Activated T-cell treated with anti-CD3 and anti-CD28 coated beads, Interleukin-2, amount 50 U/mL, for 1 hour (primary cell): ENCODE results near the gene DNAI2.
A peak's percentile ranks its signal among the peaks of the same experiment; 100 is the strongest.

ENCODE experiments used
- DNase-seq: peaks from one replicate; pipeline ENCODE4 v3.0.0-alpha.2; 2020

Gene DNAI2

DNA sequence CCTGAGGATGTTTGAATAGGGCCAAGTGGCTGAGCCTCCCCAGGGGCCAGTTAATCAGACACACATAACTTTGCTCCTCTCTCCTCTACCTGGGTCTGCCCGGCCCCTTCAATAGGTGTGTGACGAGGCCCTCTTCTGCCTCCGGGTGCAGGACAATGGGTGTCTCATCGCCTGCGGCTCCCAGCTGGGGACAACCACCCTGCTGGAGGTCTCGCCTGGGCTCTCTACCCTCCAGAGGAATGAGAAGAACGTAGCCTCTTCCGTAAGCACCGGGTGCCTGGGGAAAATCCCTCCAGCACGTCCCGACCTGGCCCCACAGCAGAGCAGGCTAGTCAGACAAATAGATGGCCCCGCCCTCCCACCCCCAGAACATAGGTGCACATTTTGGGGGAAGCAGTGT lies 35.9 kb downstream of the DNAI2 start:
- no peak for DNase-seq

DNA sequence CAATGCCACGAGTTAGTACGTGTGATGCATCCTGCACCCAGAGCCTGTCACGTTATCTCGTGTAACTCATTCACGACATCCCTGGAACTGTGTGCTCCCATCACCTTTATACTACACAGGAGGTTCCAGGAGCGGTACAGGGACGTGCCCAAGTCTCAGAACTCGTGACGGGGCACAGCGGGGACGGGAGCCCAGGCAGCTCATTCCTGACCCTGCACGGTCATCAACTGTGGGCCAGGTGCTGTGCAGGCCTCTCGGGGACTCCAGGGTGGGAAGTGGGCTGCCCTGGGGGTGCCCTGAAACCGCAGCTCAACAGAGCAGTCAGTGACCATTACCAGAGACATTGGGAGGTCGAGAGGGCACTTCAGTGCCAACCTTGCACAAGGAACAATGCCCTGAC lies 40.8 kb downstream of the DNAI2 start:
- DNase-seq, result no peak

DNA sequence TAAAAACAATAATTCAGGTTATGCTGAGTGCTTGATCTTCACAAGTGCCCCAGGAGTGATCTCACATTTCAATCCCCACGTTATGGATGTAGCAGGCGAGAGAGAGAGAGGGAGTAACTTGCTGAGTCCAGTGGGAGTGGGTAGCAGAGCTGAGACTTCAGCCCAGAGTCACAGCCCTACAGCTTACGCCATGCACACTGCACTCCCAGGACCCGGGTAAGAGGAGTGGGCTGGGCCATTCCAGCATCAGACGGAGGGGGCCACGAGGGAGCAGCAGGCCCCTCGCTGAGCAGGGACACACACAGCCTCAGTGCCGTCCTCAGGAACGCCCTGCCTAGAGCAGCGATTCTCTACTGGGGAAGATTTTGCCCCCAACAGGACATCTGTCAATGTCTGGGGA lies 42.2 kb downstream of the DNAI2 start:
- DNase-seq, result no peak

DNA sequence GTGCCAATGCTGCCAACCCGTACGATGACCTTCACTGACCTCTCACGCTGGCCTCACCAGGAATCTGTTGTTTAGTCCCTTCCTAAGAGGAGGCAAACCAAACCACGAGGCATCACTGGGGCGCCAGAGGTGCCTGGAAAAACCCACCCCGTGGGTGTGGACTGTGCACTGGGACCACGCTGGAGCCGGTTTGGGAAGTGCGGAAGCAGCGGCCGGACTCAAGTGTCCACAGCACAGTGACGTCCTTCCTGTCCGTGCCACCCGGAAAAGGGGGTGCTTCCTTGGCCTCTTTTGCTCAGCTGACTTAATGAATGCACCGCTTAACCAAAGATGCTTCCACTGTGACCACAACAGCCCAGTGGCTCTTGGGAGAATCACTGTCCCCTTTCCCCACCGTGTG lies 43.0 kb downstream of the DNAI2 start:
- DNase-seq, result no peak

DNA sequence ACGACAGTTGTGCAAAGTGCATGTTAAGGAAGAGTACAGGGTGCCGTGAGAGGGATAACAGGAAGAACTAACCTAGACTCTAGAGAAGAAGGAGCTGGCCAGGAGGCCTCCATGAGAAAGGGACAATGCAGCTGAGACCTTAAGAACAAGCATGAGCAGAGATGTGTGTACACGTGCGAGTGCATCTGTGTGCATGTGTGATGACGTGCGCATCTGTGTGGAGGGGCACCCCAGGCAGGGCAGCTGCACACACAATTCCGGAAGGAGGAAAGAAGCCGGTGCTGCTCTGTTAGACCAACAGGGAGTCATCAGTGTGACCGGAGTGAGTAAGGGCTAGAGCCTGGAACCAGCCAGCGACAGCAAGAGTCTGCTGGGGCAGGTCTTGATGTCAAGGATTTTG lies 44.4 kb downstream of the DNAI2 start:
- DNase-seq, result no peak

DNA sequence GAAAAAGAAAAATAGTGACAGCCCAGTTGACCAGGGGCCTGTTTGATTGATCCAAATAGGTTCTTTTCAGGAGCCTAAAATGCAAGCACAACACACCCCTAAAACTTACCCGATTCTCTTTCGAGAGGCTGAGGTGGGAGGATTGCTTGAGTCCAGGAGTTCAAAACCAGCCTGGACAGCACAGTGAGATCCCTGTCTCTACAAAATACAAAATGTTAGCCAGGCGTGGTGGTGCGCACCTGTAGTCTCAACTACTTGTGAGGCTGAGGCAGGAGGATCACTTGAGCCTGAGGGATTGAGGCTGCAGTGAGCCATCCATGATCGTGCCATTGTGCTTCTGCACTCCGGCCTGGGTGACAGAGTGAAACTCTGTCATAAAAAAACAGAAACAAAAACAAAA lies 50.5 kb downstream of the DNAI2 start:
- no peak for DNase-seq

DNA sequence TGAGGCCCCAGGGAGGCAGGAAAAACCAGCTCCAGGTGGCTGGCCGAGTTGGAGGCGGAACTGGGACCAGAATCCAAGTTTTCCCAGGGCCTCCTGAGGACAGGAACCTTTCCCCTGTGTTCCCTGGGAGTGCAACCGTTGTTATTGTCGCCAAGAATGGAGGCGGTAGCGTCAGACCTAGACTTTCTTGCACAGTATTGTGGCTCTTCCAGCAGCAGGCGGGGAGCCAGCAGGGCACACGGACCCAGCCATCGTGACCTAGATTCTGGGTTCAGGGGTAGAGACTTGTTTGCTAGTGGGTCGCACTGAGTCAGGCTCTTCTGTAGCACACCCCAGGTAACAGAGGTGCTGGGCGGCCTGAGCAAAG lies 51.3 kb downstream of the DNAI2 start:
- no peak for DNase-seq

DNA sequence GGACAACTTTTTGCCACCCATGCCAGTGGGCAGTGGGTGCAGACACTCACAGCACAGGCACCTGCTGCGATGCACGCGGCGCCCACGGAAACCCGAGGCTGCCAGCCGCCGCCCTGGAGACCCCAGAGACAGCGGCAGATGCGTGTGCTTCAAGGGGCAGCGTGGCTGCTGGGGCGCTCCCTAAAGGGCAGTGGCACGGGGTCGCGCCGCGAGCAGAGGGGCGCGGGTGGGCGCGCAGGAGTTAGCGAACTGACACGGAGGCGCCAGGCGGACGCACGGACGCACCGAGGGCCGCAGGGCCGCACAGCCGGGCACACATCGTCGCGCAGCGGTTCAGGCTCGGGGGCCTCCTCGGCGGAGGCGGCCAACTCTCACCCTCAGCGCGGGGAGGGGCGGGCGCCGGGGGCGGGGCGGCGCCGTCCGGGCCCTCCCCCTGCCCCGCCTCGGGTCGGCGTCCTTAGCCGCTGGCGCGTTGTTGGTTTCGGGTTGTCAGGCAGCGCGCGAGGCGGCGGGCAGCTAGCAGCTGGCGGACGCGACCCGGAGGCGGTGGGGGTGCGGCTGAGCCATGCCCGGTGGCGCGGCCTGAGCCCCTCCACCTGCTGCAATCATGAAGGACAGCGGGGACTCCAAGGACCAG lies 51.8 kb downstream of the DNAI2 start, which contains the start of gene KIF19:
Gene KIF19, plus strand, starts transcription at position 484 of the 637 bp plus-strand sequence. Its CDS starts 124 bp downstream, at position 608.
- DNase-seq, result peak; percentile 60

DNA sequence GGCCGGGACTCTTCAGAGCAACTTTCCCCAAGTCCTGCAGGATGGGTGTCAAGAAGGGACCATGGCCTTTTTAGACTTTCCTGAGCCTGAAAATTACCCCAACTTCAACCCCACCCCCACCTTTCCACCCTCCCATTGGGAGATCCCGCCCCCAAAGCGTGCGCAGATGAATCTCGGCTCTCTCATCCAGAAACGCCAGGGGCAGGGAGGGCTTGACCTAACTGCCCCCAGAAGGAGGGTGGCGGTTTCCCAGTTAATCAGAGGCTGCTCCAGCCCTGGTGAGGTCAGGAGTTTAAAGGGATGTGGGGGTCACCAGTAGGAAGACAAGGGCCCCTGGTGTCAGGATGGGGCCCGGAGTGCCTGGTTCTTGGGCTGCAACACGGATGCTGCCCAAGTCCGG lies 52.5 kb downstream of the DNAI2 start:
- DNase-seq, result no peak

DNA sequence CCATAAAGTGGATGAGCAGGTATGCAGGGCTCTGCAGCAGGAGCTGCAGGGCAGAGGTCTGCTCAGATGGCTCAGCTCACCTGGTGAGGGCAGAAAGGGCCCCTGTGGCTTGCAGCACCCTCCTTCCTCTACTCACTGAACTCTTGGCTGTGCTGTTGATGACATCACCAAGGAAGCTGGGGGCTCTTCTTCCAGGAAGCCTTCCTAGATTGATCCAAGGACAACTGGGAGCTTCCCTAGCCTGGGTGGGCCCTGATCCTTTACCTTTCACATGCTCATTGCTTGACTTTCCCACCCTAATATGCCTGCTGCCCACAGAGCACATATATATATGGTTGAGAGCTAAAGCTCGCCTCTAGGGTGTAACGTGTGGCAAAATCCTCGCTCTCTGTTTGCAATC lies 54.5 kb downstream of the DNAI2 start:
- no peak for DNase-seq

DNA sequence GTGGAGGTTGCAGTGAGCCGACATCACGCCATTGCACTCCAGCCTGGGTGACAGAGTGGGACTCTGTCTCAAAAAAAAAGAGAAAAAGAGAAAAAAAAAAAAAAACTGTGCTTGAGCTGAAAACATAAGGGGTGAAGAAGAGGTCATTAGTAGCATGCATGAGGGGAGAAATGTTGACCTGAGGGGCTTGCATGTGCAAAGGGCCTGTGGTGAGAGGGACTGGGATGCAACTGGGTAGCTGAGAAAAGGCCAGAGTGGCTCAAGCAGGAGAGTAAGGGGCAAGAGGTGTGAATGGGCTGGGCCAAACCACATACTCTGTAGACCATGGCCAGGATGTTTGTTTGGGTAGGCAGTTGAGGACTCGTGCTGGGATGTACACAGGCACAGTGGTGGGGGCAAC lies 55.3 kb downstream of the DNAI2 start:
- no peak for DNase-seq

DNA sequence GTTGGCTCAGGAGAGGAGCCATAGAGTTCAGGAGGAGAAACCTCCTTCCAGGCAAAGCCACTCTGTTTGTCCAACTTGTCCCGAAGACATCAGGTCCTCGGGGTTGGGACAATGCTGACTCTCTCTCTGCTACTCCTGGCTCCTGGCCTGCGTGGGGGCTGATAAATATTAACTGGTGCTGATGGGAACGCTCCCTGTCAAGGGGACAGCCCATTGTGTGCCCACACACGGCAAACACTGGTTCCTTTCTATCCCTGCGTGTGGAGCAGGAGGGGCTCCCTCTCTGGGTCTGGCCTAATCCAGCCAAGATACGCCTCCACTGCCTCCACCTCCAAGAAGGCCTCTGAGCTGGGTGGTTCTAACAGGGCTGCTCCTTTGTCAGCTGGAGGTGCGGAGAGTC lies 56.4 kb downstream of the DNAI2 start:
- no peak for DNase-seq

DNA sequence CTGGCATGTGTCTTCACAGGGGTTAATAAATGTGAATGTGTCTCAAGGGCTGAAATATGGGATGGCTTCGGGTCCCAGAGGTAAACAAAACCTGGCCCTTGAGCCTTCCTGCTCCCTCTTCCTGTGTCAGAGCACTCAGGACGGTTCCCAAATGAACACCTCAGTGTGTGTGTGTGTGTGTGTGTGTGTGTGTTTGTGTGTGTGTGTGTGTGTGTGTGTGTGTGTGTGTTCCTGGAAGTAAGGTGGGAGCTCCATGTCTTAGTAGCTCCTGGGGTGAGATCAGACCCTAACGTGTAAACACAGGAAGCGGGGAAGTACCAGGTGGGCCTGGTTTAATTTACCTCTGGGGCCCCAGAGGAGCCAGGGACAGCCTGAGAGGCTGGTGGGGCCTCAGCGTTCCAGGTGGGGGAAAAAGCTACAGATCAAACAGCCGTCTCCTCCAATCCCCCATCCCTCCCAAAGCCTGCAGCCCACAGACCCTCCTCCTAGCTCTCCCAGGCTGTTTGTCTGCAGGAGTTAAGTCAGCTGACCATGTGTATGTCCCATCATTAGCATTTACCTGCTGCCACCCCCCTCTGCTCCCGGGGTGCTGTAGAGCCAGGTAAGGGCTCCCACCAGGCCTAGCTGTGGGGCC lies 58.1 kb downstream of the DNAI2 start:
- DNase-seq, result no peak

DNA sequence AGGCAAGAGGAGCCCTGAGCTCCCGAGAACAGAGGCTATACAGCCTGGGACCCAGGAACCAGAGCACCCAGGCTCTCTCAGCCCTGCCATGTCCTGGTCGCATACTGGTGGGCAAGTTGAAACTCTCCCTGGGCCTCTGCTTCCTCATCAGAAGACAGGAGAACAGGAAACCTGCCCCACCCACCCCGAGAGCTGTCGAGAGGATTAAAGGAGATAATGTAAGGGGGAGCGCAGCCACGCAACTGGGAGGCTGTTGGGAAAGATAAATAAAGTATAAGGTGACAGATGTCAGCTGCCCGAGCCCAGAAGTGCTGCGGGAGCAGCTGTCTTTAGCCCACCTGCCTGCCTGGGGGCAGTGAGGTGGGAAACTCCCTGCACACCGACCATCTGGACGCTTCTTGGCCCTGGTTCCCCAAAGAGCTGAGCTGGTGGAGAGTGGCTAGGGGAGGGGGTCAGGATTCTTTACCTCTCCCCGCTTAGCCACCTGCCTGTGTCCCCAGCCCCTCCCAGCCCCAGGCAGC lies 58.8 kb downstream of the DNAI2 start:
- DNase-seq, result no peak

DNA sequence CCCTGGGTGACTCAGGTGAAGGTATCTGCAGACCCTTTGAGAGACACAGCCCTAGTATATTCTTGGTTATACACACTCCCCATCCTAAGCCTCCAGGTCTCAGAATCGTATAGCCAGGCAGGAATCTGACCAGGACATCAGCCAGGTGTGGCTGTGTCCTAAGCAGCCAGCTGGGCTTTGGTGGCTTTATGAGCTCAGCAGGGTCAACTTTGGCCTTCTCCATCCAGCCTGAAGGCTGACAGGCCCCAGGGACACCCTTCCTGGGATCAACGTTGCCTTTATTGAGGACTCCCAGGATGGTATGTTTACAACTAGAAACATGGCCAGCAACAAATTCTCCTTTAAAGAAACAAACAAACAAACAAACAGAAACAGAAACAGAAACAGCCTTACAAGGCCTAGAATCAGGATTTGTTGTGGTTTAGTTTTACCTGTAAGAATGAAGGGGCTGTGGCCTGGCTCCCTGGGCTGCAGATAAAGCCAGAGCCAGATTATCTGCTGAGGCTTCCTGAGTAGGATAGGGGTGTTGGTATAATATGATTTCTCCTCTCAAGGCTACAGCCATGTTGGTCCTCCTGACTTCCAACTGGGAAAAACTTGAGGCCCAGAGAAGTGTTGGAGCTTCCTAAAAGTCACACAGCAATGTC lies 60.5 kb downstream of the DNAI2 start:
- no peak for DNase-seq

DNA sequence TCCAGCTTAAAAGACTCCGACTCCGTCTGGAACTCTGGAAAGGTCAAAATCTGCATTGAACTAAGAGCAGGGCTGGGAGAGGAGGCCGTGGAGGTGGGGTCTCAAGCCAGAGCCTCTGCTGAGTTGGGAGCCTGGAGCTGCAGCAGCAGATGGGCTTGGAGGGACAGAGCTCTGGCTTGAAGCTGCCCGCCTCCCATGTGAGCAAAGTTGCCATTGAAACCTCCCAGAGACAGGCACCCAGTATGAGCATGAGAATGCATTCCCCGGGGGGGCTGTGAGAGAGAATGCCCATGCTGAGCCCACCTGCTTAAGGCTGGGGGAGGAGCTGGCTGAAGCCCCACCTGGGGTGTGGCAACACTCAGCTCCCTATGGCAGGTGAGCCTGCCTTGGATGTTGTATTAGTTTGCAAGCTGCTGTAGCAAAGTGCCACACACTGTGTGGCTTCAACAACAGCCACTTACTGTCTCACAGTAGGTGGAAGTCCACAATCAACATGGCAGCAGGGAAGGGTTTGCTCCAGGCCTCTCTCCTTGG lies 61.6 kb downstream of the DNAI2 start:
- no peak for DNase-seq

DNA sequence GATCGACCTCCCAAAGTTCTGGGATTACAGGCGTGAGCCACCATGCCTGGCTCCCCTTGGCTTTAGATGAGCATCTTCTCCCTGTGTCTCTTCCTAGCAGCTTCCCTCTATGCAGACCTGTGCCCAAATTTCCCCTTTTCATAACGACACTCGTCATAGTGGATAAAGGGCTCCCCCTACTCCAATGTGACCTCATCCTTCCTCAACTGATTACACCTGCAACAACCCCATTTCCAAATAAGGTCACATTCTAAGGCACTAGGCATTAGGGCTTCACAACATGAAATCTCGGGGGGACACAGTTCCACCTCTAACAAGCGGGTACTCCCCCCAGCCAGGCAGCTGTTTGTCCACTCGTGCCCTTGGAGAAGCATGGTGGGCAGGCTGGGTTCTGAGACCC lies 62.3 kb downstream of the DNAI2 start:
- no peak for DNase-seq

DNA sequence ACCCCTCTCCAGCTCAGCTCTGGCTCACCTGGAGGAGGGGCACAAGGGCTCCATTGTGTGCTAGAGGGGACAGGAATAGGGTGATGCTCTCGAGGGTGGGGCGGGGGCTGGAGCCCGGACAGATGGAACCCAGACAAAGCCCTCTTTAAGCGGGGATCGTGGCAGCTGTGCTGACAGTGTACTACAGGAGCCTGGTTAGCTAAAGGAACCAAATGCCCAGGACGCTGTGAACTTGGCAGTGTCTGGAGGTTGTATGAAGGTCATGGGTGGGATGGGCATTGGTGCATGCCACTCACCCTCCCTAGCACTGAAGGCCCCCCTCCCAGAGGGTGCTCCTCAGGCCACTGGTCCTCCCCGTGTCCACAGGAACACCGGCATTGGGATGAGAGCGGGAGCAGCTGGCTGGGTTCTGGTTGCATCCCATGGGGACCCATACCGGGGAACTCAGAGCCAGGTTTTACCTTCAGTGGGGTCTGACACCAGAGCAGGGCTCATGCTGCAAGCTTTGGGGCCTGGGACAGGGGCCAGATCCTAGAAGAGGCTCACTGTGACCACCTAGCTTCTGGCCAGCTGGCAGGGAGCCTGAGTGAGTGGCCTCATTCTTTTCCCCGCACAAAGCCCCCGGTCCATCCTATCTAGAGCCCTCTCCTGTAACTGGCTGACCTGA lies 63.9 kb downstream of the DNAI2 start:
- DNase-seq, result no peak

DNA sequence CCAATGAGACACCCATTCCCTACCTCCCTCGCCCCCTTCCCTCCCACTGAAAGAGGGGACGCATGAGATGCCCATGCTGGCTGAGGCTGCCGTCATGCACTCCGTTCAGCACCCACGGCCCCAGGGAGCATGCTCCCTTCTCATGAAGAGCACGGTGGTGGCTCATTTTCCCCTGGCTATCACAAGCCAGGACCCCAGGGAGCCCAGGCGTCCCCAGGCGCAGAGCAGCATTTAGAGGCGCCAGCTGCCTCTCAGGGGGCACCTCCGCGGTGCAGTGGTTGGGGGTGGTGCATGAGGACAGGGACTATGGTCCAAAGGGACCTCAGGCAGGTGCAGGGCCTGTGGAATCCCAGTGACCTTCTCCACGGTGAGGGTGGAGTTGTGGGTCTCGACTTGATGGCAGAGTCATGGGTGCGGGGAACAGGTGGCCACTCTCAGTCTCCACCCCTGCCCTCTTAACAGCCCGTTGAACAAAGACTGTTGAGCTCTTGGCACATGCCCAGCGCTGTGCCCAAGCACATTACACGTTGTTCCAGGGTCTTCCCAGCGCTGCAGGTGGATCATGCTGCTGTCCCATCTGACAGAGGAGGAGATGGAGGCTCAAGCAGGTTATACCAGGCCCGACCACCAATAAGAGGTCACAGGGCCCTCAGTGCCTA lies 65.6 kb downstream of the DNAI2 start:
- DNase-seq, result no peak

DNA sequence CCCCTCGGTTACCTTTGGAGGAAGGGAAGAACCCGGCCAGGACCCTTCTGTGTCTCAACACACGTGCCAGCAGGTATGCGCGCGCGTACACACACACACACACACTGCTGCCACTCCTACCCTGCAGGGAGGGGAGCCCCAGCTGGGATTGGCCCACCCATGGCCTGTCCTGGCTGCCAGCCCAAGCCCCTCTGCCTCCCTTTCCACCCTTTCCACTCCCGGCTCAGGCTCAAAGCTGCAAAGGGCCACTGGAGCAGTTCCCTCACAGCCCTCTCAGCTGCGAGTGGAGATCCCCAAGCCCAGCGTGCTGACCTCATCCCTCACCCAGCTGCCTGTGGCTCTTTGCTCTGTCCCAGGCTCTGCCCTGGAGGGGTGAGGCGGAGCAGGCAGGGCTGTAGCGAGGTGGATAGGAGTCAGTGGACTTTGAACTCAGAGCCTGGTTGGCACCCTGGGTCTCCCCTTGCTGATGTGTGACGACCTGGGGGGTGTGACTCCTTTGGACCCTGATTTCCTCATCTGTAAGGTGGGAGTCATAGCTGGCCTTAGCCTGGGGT lies 66.5 kb downstream of the DNAI2 start:
- DNase-seq, result no peak

DNA sequence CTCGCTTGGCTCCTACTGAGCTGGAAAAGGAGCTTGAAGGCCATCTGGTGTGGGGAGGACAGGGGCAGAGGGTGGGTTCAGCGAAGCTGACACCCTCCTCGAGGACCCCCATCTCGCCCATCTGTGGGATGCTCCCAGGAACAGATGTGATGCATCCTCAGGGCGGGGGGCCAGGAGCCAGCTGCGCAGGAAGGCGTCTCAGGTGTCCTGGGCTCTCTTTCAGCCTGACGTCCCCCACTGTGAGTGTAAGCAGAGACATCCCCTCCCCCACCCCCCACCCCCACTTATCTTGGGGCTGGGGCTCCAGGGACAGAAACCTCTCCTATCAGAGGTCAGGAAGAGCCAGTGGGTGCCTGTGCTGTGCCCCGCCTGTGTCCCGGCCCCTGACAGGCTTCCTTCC lies 68.2 kb downstream of the DNAI2 start:
- DNase-seq, result no peak

DNA sequence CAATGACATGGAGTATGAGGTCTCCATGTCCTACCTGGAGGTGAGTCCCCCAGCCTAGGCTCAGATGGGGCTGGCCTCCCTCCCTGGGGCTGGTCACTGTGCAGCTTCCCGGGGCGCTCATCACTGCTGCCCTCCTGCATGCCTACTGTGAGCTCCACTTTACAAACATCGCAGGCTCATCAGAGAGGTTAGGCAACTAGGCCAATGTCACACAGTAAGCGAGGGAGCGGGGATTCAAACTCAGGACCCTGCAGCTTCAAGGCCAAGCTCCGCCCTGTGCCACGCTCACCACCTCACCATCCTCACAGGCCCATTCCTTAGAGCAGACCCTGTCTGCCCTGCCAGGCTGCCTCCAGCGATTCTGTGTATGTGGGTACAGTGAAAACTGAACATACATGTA lies 69.1 kb downstream of the DNAI2 start:
- no peak for DNase-seq
